Muscle of back (tissue), 11 donors: ENCODE measurements around the gene C19orf67. TPM values are rescaled to one million over a fixed set of nuclear protein-coding genes. Genes with fewer than 3 reads are reported as not detected.

Experiments
- DNase-seq, 3 donors: peaks; one replicate each; pipeline versions ENCODE4 v3.0.0 to v3.0.0-alpha.2; 2013
- polyA plus RNA-seq, 10 donors: library from polyadenylated mRNA; unstranded; fragments of 120-200 nt; gene quantifications; one replicate each; pipeline ENCODE4 v1.2.1, GENCODE V29; 2013; ENCODE audit not compliant: insufficient read length in 10 of 10

The C19orf67 gene
- polyA plus RNA-seq, 10 donors, result not detected

- DNase-seq, result no peak
These were observed 25.1 kb upstream of the C19orf67 start for GRCh38 chr19:14110650-14111049.

- DNase-seq, result peak in 1 of 3 donors; percentile 48
These were observed 22.2 kb upstream of the C19orf67 start for GRCh38 chr19:14107581-14108461.

GRCh38 chr19:14106840-14107239, 21.3 kb upstream of the C19orf67 start:
- no peak for DNase-seq

GRCh38 chr19:14105680-14106079, 20.1 kb upstream of the C19orf67 start:
- DNase-seq, result no peak

GRCh38 chr19:14103310-14103709, 17.7 kb upstream of the C19orf67 start:
- DNase-seq, result no peak

GRCh38 chr19:14102756-14103155, 17.2 kb upstream of the C19orf67 start:
- DNase-seq, result no peak

- no peak for DNase-seq
These were observed 16.6 kb upstream of the C19orf67 start for GRCh38 chr19:14102102-14102696.

- DNase-seq, result no peak
These were observed 15.5 kb upstream of the C19orf67 start for GRCh38 chr19:14101003-14101545.

GRCh38 chr19:14097532-14098151, 12.1 kb upstream of the C19orf67 start:
- no peak for DNase-seq

GRCh38 chr19:14096272-14096992, 10.8 kb upstream of the C19orf67 start:
- no peak for DNase-seq

GRCh38 chr19:14094854-14095253, 9.3 kb upstream of the C19orf67 start:
- no peak for DNase-seq

- no peak for DNase-seq
These were observed 7.7 kb upstream of the C19orf67 start for GRCh38 chr19:14093117-14093823.

- DNase-seq, result no peak
These were observed 6.4 kb upstream of the C19orf67 start for GRCh38 chr19:14091813-14092462.

GRCh38 chr19:14091081-14091812, 5.7 kb upstream of the C19orf67 start:
- DNase-seq, result peak; percentile 52 to 92 (median 72)

- peak; percentile 94 to 95 (median 95) for DNase-seq
These were observed 5.0 kb upstream of the C19orf67 start, which contains the start of gene SAMD1 for GRCh38 chr19:14090509-14091080. Gene SAMD1, minus strand, starts transcription at chr19:14090751.

- DNase-seq, result peak in 1 of 3 donors; percentile 78
These were observed 4.3 kb upstream of the C19orf67 start for GRCh38 chr19:14089662-14090508.

GRCh38 chr19:14089412-14089661, 3.8 kb upstream of the C19orf67 start:
- DNase-seq, result peak in 1 of 3 donors; percentile 65

GRCh38 chr19:14088634-14089411, 3.2 kb upstream of the C19orf67 start:
- no peak for DNase-seq
